ENCODE results near the gene YIPF2.

YIPF2 gene

DNA sequence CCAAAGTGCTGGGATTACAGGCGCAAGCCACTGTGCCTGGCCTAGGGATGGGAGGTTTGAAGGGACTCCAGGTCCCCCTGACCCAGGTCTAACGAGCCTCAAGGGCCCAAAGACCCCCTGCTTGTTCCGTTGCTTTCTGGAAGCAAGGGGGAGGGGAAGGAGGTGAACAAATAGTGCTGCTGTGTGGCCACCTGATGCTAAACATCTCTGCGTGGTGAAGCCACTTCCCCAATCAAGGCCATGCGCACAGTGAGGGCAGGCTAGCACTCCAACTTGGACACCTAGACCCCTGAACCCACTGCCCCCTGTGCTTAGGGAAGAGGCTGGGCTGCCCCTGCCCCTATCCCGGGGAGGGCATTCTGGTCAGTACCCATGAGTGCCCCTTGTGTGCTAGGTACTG, 33.1 kb downstream of the YIPF2 start:
- Histone ChIP-seq H3K9me3 (ENCODE audit: insufficient read depth, low read length, severe bottlenecking) (no peaks in the 10 kb centered on the region), H3K9ac (ENCODE audit: low read depth, low read length) (no peak overlapping the region), H3K4me2 (ENCODE audit: insufficient read depth, low read length) (no peak overlapping the region), H3K79me2 (ENCODE audit: insufficient read depth, low read length) (peaks cover 80% of the 10 kb centered on the region), H3K4me3 (ENCODE audit: low read depth in 1 of 2, low read length in 2 of 2) (no peak overlapping the region), H3K36me3 (ENCODE audit: insufficient read depth, low read length) (peaks cover 6% of the 10 kb centered on the region; the same call in 1 of the 2 replicates), H3K4me1 (ENCODE audit: insufficient read depth, low read length) (no peaks in the 10 kb centered on the region), H4K20me1 (ENCODE audit: insufficient read depth, low read length) (peaks cover 70% of the 10 kb centered on the region), H3K27ac (ENCODE audit: low read length) (no peak overlapping the region), H2AFZ (ENCODE audit: low read depth, low read length) (no peak overlapping the region), H3K27me3 (ENCODE audit: insufficient read depth, low read length, poor library complexity) (no peaks in the 10 kb centered on the region)
- no peak for DNase-seq
- TF ChIP-seq CTCF (IDR thresholded peaks at IDR 0.05; ENCODE audit: borderline replicate concordance, extremely low read depth, low read length, poor library complexity, severe bottlenecking) (no peak), EZH2 (IDR thresholded peaks at IDR 0.05; ENCODE audit: borderline replicate concordance, low read depth, low read length, severe bottlenecking) (no peak)
- no peak for ATAC-seq (ENCODE audit: insufficient read depth, low read depth)

DNA sequence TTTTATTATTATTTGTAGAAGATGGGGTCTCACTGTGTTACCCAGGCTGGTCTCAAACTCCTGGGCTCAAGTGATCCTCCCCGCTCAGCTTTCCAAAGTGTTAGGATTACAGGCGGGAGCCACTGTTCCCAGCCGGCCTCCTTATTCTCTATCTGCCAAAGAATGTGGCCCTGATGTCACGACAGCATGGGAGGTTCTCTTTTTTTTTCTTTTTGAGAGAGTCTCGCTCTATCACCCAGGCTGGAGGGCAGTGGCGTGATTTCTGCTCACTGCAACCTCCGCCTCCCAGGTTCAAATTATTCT, 33.6 kb downstream of the YIPF2 start:
- H3K79me2 ChIP-seq (ENCODE audit: insufficient read depth, low read length), result peaks cover 77% of the 10 kb centered on the region
- TF ChIP-seq EZH2 (IDR thresholded peaks at IDR 0.05; ENCODE audit: borderline replicate concordance, low read depth, low read length, severe bottlenecking) (no peak), CTCF (IDR thresholded peaks at IDR 0.05; ENCODE audit: borderline replicate concordance, extremely low read depth, low read length, poor library complexity, severe bottlenecking) (no peak)

GRCh38 chr19:10892256-10892655, 36.2 kb downstream of the YIPF2 start:
- no peak overlapping the region for H2AFZ ChIP-seq (ENCODE audit: low read depth, low read length)
- H3K27ac ChIP-seq (ENCODE audit: low read length), result no peak overlapping the region
- H3K79me2 ChIP-seq (ENCODE audit: insufficient read depth, low read length), result peaks cover 82% of the 10 kb centered on the region
- TF ChIP-seq EZH2 (IDR thresholded peaks at IDR 0.05; ENCODE audit: borderline replicate concordance, low read depth, low read length, severe bottlenecking), result no peak
- TF ChIP-seq CTCF (IDR thresholded peaks at IDR 0.05; ENCODE audit: borderline replicate concordance, extremely low read depth, low read length, poor library complexity, severe bottlenecking), result no peak
- no peak overlapping the region for H3K9ac ChIP-seq (ENCODE audit: low read depth, low read length)
- H3K4me3 ChIP-seq (ENCODE audit: low read depth in 1 of 2, low read length in 2 of 2), result no peak overlapping the region
- no peak overlapping the region for H3K4me2 ChIP-seq (ENCODE audit: insufficient read depth, low read length)
- H3K9me3 ChIP-seq (ENCODE audit: insufficient read depth, low read length, severe bottlenecking), result no peaks in the 10 kb centered on the region
- ATAC-seq (ENCODE audit: insufficient read depth, low read depth), result no peak
- no peak for DNase-seq
- no peaks in the 10 kb centered on the region for H3K27me3 ChIP-seq (ENCODE audit: insufficient read depth, low read length, poor library complexity)
- peaks cover 67% of the 10 kb centered on the region for H4K20me1 ChIP-seq (ENCODE audit: insufficient read depth, low read length)
- no peaks in the 10 kb centered on the region for H3K4me1 ChIP-seq (ENCODE audit: insufficient read depth, low read length)
- peaks cover 6% of the 10 kb centered on the region; the same call in 1 of the 2 replicates for H3K36me3 ChIP-seq (ENCODE audit: insufficient read depth, low read length)

More for the DNA sequence above, 33.6 kb downstream of the YIPF2 start:
- ATAC-seq (ENCODE audit: insufficient read depth, low read depth) (no peak), DNase-seq (no peak)
- no peak overlapping the region for H3K4me2 ChIP-seq (ENCODE audit: insufficient read depth, low read length)
- H3K4me3 ChIP-seq (ENCODE audit: low read depth in 1 of 2, low read length in 2 of 2), result no peak overlapping the region
- peaks cover 6% of the 10 kb centered on the region; the same call in 1 of the 2 replicates for H3K36me3 ChIP-seq (ENCODE audit: insufficient read depth, low read length)
- H3K27me3 ChIP-seq (ENCODE audit: insufficient read depth, low read length, poor library complexity), result no peaks in the 10 kb centered on the region
- H3K27ac ChIP-seq (ENCODE audit: low read length), result no peak overlapping the region
- H2AFZ ChIP-seq (ENCODE audit: low read depth, low read length), result no peak overlapping the region
- H4K20me1 ChIP-seq (ENCODE audit: insufficient read depth, low read length), result peaks cover 70% of the 10 kb centered on the region
- no peak overlapping the region for H3K9ac ChIP-seq (ENCODE audit: low read depth, low read length)
- H3K9me3 ChIP-seq (ENCODE audit: insufficient read depth, low read length, severe bottlenecking), result no peaks in the 10 kb centered on the region
- no peaks in the 10 kb centered on the region for H3K4me1 ChIP-seq (ENCODE audit: insufficient read depth, low read length)
